HepG2 (cell line): Measurements from ENCODE around the gene FMNL1. TPM values are rescaled to one million over a fixed set of nuclear protein-coding genes. Genes with fewer than 3 reads are reported as not detected.

Experiments used
- ATAC-seq: fragments of 200-7000 bp; cut with Tn5 transposase; 3 replicates; pipeline ENCODE4 v1.9.1; 2020; ENCODE audit warnings: mild to moderate bottlenecking, moderate library complexity
- BruUV-seq: library from RNA; stranded (reverse); fragments of 400-500 nt; replicated peaks from 2 replicates; lab custom pipeline; 2021; lab: Mats Ljungman, UMichigan
- CTCF ChIA-PET: fragments of 300-600 bp; formaldehyde crosslinking; extraction: SDS; loops from one replicate; lab custom pipeline; 2021; ENCODE audit warnings: low total read pairs, inconsistent platforms, low intra/inter-chr PET ratio; lab: Yijun Ruan, JAX
- POLR2A ChIA-PET: fragments of 350-600 bp; sonication (Branson Sonifier 250); formaldehyde crosslinking; loops from one replicate; lab custom pipeline; 2020; ENCODE audit warnings: antibody characterized with exemption, inconsistent platforms; lab: Yijun Ruan, JAX
- DNase-seq: peaks from one replicate; pipeline ENCODE4 v3.0.0-alpha.2; 2015; ENCODE audit warnings: low spot score
- FAIRE-seq: peaks from 3 replicates; lab custom pipeline; 2011; peaks lifted over from hg19 to GRCh38; lab: Jason Lieb, UNC
- H2AFZ ChIP-seq: one replicate; pipeline ENCODE4 v1.6.1; 2011; ENCODE audit warnings: low read length, inconsistent platforms
- H3K27ac ChIP-seq: fragments of 300-600 bp; 3 replicates; pipeline ENCODE4 v1.8.0; 2011; ENCODE audit warnings: mixed run types, mild to moderate bottlenecking, mixed read lengths, low read length, inconsistent platforms; ENCODE audit not compliant: insufficient read depth; ENCODE audit errors: extremely low read length
- H3K27me3 ChIP-seq, 2 experiments: fragments of 200-600 bp in 1 of 2; 2 replicates in 1 of 2; 3 replicates in 1 of 2; pipeline versions ENCODE4 v1.6.0 to v1.8.0; 2011; ENCODE audit warnings: low read length in 2 of 2, mild to moderate bottlenecking in 2 of 2, moderate library complexity in 2 of 2, inconsistent platforms in 1 of 2; ENCODE audit not compliant: insufficient read depth in 2 of 2, control insufficient read depth in 1 of 2
- H3K36me3 ChIP-seq, 2 experiments: fragments of 200-600 bp in 1 of 2; replicated peaks in 1 of 2; 2 replicates in 1 of 2; 3 replicates in 1 of 2; pipeline versions ENCODE4 v1.5.1 to v1.8.0; 2011; ENCODE audit warnings: low read length in 2 of 2, inconsistent platforms in 1 of 2; ENCODE audit not compliant: insufficient read depth in 2 of 2, control insufficient read depth in 1 of 2
- H3K4me1 ChIP-seq: 2 replicates; pipeline ENCODE4 v1.5.1; 2012; ENCODE audit warnings: low read length, inconsistent platforms; ENCODE audit not compliant: insufficient read depth
- H3K4me2 ChIP-seq: 2 replicates; pipeline ENCODE4 v1.6.0; 2011; ENCODE audit warnings: low read depth, low read length, inconsistent platforms
- H3K4me3 ChIP-seq, 3 experiments: fragments of 200-600 bp in 1 of 3; sonication (generic), shearing (Covaris generic) in 1 of 3; replicated peaks in 1 of 3; 2 replicates each; pipeline ENCODE4 v1.5.1; 2011 to 2016; ENCODE audit warnings: low read length in 3 of 3, inconsistent platforms in 2 of 3, low read depth in 2 of 3, mild to moderate bottlenecking in 2 of 3, control low read depth in 1 of 3, mixed read lengths in 1 of 3; ENCODE audit not compliant: insufficient read depth in 1 of 3
- H3K79me2 ChIP-seq: one replicate; pipeline ENCODE4 v1.6.1; 2011; ENCODE audit warnings: low read length, inconsistent platforms; ENCODE audit not compliant: insufficient read depth
- H3K9ac ChIP-seq: 2 replicates; pipeline ENCODE4 v1.6.0; 2011; ENCODE audit warnings: mild to moderate bottlenecking, low read depth, low read length, inconsistent platforms; ENCODE audit not compliant: insufficient read depth
- H3K9me3 ChIP-seq: 2 replicates; pipeline ENCODE4 v1.5.1; 2012; ENCODE audit warnings: mild to moderate bottlenecking, low read length
- H4K20me1 ChIP-seq: 2 replicates; pipeline ENCODE4 v1.6.0; 2011; ENCODE audit warnings: inconsistent platforms, mild to moderate bottlenecking, low read length, moderate library complexity; ENCODE audit not compliant: insufficient read depth
- AGO2 ChIP-seq: fragments of 200-400 bp; formaldehyde crosslinking; optimal IDR thresholded peaks from 2 replicates; pipeline ENCODE3; 2017; ENCODE audit warnings: mild to moderate bottlenecking, low read depth, low read length, moderate library complexity
- CBX5 ChIP-seq: sonication (generic); formaldehyde crosslinking; IDR thresholded peaks from 2 replicates; pipeline ENCODE4 v1.4.0; 2020; ENCODE audit warnings: missing genetic modification reagents, borderline replicate concordance
- FOXP1 ChIP-seq, 2 experiments: fragments of 450-650 bp in 1 of 2; IDR thresholded peaks; 2 replicates each; pipeline ENCODE4 v1.6.1; 2017 to 2018; ENCODE audit warnings: antibody characterized with exemption in 1 of 2
- GATAD1 ChIP-seq: IDR thresholded peaks from 2 replicates; pipeline ENCODE4 v1.6.1; 2016; ENCODE audit warnings: missing genetic modification reagents, missing compliant biosample characterization
- HNRNPUL1 ChIP-seq: fragments of 200-400 bp; formaldehyde crosslinking; IDR thresholded peaks from 2 replicates; pipeline ENCODE4 v1.6.1; 2017; ENCODE audit warnings: low read depth, mild to moderate bottlenecking, low read length, moderate library complexity
- JUNB ChIP-seq: sonication (generic); formaldehyde crosslinking; IDR thresholded peaks from 2 replicates; pipeline ENCODE4 v1.8.0; 2022; ENCODE audit warnings: missing genetic modification reagents, mild to moderate bottlenecking, borderline replicate concordance
- MEF2D ChIP-seq: sonication (generic); formaldehyde crosslinking; IDR thresholded peaks from 2 replicates; pipeline ENCODE4 v1.5.1; 2020; ENCODE audit warnings: mild to moderate bottlenecking, missing genetic modification reagents
- SALL2 ChIP-seq: sonication (generic); formaldehyde crosslinking; IDR thresholded peaks from 2 replicates; pipeline ENCODE4 v1.8.1; 2023; ENCODE audit warnings: mild to moderate bottlenecking, missing genetic modification reagents, inconsistent platforms
- YEATS4 ChIP-seq: sonication (generic); formaldehyde crosslinking; IDR thresholded peaks from 2 replicates; pipeline ENCODE4 v1.4.0; 2020; ENCODE audit warnings: missing genetic modification reagents, borderline replicate concordance
- ZIK1 ChIP-seq: sonication (generic); formaldehyde crosslinking; IDR thresholded peaks from 2 replicates; pipeline ENCODE4 v1.5.0; 2020; ENCODE audit warnings: mild to moderate bottlenecking, low read depth, missing genetic modification reagents, borderline replicate concordance
- ZNF451 ChIP-seq: sonication (generic); formaldehyde crosslinking; IDR thresholded peaks from 2 replicates; pipeline ENCODE4 v1.5.0; 2020; ENCODE audit warnings: mild to moderate bottlenecking, missing genetic modification reagents
- WGBS: methylation state at CpG from one replicate; pipeline ENCODE4 v1.1.6; 2017; ENCODE audit warnings: low lambda C conversion rate; 5-methylcytosine and 5-hydroxymethylcytosine counted together
- in situ Hi-C: cut with HindIII; loops from 2 replicates; pipeline ENCODE4 v1.10.0; 2017; ENCODE audit warnings: low pct_unique_long_range_greater_than_20kb; ENCODE audit not compliant: extremely low pct_ligation_motif_present
- intact Hi-C: fragments of 100-400 bp; cut with micrococcal nuclease; formaldehyde crosslinking; loops from one replicate; pipeline ENCODE4 v1.10.0; 2022; ENCODE audit not compliant: unreplicated experiment
- polyA plus RNA-seq, 8 experiments: library from polyadenylated mRNA; depleted of rRNA in 3 of 8; stranded (reverse) in 7 of 8; unstranded in 1 of 8; fragments of >200 nt; fragmentation: Illumina TruSeq in 4 of 8; extraction: Trizol in 4 of 8; gene quantifications; 2 replicates each; pipeline versions ENCODE4 v1.2.1 to v1.2.3, GENCODE V29; 2011 to 2016; ENCODE audit warnings: low read depth in 4 of 8, missing spikeins in 1 of 8, mixed read lengths in 1 of 8; ENCODE audit not compliant: insufficient read depth in 1 of 8
- total RNA-seq, 5 experiments: library from RNA; depleted of rRNA; stranded (reverse); fragments of >200 nt; fragmentation: Illumina TruSeq; extraction: Trizol; gene quantifications; 2 replicates each; pipeline ENCODE4 v1.2.3, GENCODE V29; 2016; ENCODE audit warnings: low read depth in 1 of 5
- TF ChIP-seq, protein P1 (sequence below): sonication (generic); formaldehyde crosslinking; IDR thresholded peaks from 2 replicates; pipeline ENCODE4 v1.4.0; 2020; ENCODE audit warnings: mild to moderate bottlenecking, missing genetic modification reagents

FMNL1 gene
- total and polyA plus RNA-seq, 2 of the 13 experiments (the other 11 are each of a cell fraction or from before 2014, with no cell fraction given): 0.53 to 0.70 TPM

GRCh38 chr17:45264430-45264829 is 42.7 kb downstream of the FMNL1 start:
- DNase-seq: no peak
- H3K4me1 ChIP-seq: no peaks in the 10 kb centered on the region
- no peak overlapping the region for H2AFZ ChIP-seq
- peaks cover 23 to 40% of the 10 kb centered on the region in 2 experiments; a peak in 4 of 5 replicates for H3K36me3 ChIP-seq
- no peak overlapping the region for H3K27ac ChIP-seq
- H3K4me3 ChIP-seq: no peak overlapping the region
- 97% methylated on average over 6 of the region's 14 CpGs for WGBS
- H3K9me3 ChIP-seq: no peaks in the 10 kb centered on the region
- H4K20me1 ChIP-seq: no peaks in the 10 kb centered on the region
- H3K27me3 ChIP-seq: no peaks in the 10 kb centered on the region
- H3K4me2 ChIP-seq: no peak overlapping the region
- intact Hi-C loops: no loop called here
- H3K9ac ChIP-seq: no peak overlapping the region
- POLR2A ChIA-PET: no interaction called here
- FAIRE-seq: no peak
- CTCF ChIA-PET: no interaction called here
- no peak for ATAC-seq
- TF ChIP-seq AGO2 (peak; percentile 71), GATAD1 (no peak)
- in situ Hi-C loops: no loop called here
- BruUV-seq: no TSS peak
- no peaks in the 10 kb centered on the region for H3K79me2 ChIP-seq

- in situ Hi-C loops: no loop called here
- Histone ChIP-seq H4K20me1 (no peaks in the 10 kb centered on the region), H2AFZ (no peak overlapping the region), H3K4me1 (no peaks in the 10 kb centered on the region), H3K79me2 (no peaks in the 10 kb centered on the region), H3K4me2 (no peak overlapping the region), H3K4me3 (no peak overlapping the region), H3K9me3 (no peaks in the 10 kb centered on the region), H3K27me3 (no peaks in the 10 kb centered on the region), H3K36me3 (peaks cover 24 to 45% of the 10 kb centered on the region in 2 experiments; a peak in 4 of 5 replicates), H3K27ac (no peak overlapping the region), H3K9ac (no peak overlapping the region)
- WGBS: 86% methylated on average over 8 of the region's 8 CpGs
- no TSS peak for BruUV-seq
- CTCF ChIA-PET: no interaction called here
- DNase-seq (no peak), ATAC-seq (no peak), FAIRE-seq (no peak)
- POLR2A ChIA-PET: interaction anchor here (1.4 kb wide), 1 partner anchor 116 kb away, joined by 3 read pairs; the partner anchor contains the start of gene HEXIM1
- intact Hi-C loops: no loop called here
- TF ChIP-seq YEATS4 (CRISPR knock-in tag) (no peak), FOXP1 (IDR thresholded peaks at IDR 0.05) (no peak), FOXP1 (CRISPR knock-in tag; IDR thresholded peaks at IDR 0.05) (no peak), ZNF451 (no peak), SALL2 (CRISPR knock-in tag) (no peak), HNRNPUL1 (no peak), CBX5 (no peak), JUNB (CRISPR knock-in tag) (no peak), ZIK1 (no peak), MEF2D (CRISPR knock-in tag) (no peak)
- TF ChIP-seq, protein P1, sequence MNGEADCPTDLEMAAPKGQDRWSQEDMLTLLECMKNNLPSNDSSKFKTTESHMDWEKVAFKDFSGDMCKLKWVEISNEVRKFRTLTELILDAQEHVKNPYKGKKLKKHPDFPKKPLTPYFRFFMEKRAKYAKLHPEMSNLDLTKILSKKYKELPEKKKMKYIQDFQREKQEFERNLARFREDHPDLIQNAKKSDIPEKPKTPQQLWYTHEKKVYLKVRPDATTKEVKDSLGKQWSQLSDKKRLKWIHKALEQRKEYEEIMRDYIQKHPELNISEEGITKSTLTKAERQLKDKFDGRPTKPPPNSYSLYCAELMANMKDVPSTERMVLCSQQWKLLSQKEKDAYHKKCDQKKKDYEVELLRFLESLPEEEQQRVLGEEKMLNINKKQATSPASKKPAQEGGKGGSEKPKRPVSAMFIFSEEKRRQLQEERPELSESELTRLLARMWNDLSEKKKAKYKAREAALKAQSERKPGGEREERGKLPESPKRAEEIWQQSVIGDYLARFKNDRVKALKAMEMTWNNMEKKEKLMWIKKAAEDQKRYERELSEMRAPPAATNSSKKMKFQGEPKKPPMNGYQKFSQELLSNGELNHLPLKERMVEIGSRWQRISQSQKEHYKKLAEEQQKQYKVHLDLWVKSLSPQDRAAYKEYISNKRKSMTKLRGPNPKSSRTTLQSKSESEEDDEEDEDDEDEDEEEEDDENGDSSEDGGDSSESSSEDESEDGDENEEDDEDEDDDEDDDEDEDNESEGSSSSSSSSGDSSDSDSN (CRISPR knock-in tag): no peak
These were observed 43.3 kb downstream of the FMNL1 start for GRCh38 chr17:45264988-45265387.
